ENCODE data around the gene ARGLU1. TPM values are rescaled to one million over a fixed set of nuclear protein-coding genes. Genes with fewer than 3 reads are reported as not detected.

The ARGLU1 gene
- total RNA-seq, 2 experiments from 2014 or later: 112 to 113 TPM

- no peak overlapping the region for H3K4me3 Mint-ChIP-seq
- peaks cover under 1% of the 10 kb centered on the region for H3K4me1 Mint-ChIP-seq
- no peaks in the 10 kb centered on the region for H3K9me3 Mint-ChIP-seq
- H3K27me3 Mint-ChIP-seq: peaks cover 44% of the 10 kb centered on the region
- no peak overlapping the region for H3K27ac Mint-ChIP-seq
- CTCF ChIA-PET: interaction anchor here (1.6 kb wide), 1 partner anchor 9 kb away, joined by 4 read pairs; no protein-coding TSS in a partner anchor
- POLR2A ChIA-PET: no interaction called here
- no peak for DNase-seq
- no peaks in the 10 kb centered on the region for H3K36me3 Mint-ChIP-seq (ENCODE audit: low read depth)
Measured at GRCh38 chr13:106526738-106527444, 41.0 kb downstream of the ARGLU1 start.

DNA sequence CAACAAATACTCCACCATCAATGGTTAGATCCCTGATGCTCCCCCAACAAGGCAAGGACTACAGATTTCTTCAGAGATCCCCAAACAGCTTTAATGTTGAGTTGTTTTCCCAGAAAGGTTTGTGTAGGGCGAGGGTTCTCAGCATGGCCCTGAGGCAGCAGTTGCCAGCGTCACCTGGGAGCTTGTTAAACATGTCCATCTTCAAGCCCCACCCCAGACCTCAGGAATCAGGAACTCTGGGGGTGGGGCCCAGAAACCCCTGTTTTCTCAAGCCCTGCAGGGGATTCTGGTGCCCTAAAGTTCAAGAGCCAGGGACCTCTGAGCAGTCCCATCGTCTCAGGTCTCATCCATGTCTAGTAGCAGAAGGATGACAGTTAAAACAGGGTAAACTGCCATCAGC is 42.1 kb downstream of the ARGLU1 start:
- POLR2A ChIA-PET: no interaction called here
- Mint-ChIP-seq H3K4me1 (no peaks in the 10 kb centered on the region), H3K4me3 (no peak overlapping the region), H3K27ac (no peak overlapping the region), H3K27me3 (peaks cover 36% of the 10 kb centered on the region), H3K9me3 (no peaks in the 10 kb centered on the region), H3K36me3 (ENCODE audit: low read depth) (no peaks in the 10 kb centered on the region)
- CTCF ChIA-PET: interaction anchor here (0.7 kb wide), 1 partner anchor 10 kb away, joined by 3 read pairs; no protein-coding TSS in a partner anchor
- no peak for DNase-seq

DNA sequence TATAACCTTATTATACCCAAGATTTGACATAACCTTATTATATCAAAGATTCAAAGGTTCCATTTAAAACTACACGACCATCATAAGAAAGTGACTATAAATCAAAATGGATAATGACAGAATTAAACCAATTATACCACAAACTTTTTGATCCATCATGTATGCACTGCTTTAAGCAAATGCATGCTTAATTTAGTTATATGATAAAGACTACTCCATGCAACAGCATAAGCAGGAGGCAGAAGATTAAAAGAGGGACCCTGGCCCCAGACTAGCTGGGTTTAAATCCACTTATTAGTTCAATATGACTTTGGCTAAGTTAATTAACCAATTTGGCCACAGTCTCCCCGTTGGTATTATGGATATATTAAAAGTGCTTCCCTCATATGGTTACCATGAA is 43.8 kb downstream of the ARGLU1 start:
- ChIA-PET CTCF (no interaction called here), POLR2A (interaction anchor here (0.6 kb wide), 1 partner anchor 15 kb away, joined by 3 read pairs; no protein-coding TSS in a partner anchor)
- no peaks in the 10 kb centered on the region for H3K9me3 Mint-ChIP-seq
- no peak for DNase-seq
- H3K4me3 Mint-ChIP-seq: no peak overlapping the region
- no peaks in the 10 kb centered on the region for H3K4me1 Mint-ChIP-seq
- H3K36me3 Mint-ChIP-seq (ENCODE audit: low read depth): no peaks in the 10 kb centered on the region
- no peak overlapping the region for H3K27ac Mint-ChIP-seq
- H3K27me3 Mint-ChIP-seq: peaks cover 28% of the 10 kb centered on the region

DNA sequence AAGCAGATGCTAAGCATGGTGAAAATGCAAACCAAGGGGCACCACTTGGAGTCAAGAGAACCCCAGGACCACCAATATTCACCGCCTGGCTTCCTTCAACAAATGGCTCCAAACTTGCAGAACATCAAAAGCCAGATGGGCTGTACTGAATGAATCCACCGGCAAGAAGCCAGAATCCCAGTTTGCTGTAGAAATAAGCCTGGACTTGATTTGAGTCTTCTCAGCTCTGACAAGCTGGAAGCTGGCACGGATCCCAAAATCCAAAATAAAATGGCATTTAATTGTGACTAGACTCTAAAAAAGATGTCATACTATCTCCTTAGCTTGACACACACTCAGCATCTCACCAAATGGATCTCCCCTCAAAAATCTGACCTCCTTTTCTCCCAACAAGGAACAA is 44.4 kb downstream of the ARGLU1 start:
- ChIA-PET CTCF (no interaction called here), POLR2A (no interaction called here)
- H3K9me3 Mint-ChIP-seq: no peaks in the 10 kb centered on the region
- no peaks in the 10 kb centered on the region for H3K4me1 Mint-ChIP-seq
- H3K4me3 Mint-ChIP-seq: no peak overlapping the region
- H3K27ac Mint-ChIP-seq: no peak overlapping the region
- H3K27me3 Mint-ChIP-seq: peaks cover 26% of the 10 kb centered on the region
- DNase-seq: no peak
- no peaks in the 10 kb centered on the region for H3K36me3 Mint-ChIP-seq (ENCODE audit: low read depth)

DNA sequence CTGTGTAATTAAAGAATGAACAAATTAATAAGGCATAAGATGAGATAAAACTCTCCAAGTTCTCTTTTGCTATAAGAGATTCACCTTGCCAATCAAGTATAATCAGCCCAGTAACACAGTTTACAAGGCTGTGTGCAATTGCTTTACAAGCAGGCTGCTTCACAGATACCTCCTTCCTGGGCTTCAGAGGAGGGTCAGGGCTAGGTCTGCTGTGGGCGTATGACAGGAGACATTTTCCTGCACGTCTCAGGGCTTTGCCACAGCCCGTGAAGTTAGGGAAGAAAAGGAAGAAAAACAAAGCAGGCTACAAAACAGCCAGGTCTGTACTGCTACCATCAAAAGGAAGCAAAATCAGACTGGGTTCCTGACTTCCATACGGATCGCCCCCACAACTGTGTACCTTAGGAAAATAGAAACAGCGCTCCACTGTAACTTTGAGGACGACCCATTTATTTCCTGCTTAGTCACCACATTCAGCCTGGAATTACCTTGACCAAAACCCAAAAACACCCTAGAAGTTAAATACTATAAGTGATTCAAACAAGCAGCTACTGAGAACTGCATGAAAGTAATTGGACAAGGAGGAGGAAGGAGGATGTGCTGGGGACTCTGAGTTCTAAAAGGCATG is 44.9 kb downstream of the ARGLU1 start:
- Mint-ChIP-seq H3K27ac (no peak overlapping the region), H3K9me3 (no peaks in the 10 kb centered on the region), H3K4me3 (no peak overlapping the region), H3K36me3 (ENCODE audit: low read depth) (no peaks in the 10 kb centered on the region), H3K27me3 (peaks cover 20% of the 10 kb centered on the region), H3K4me1 (no peaks in the 10 kb centered on the region)
- POLR2A ChIA-PET: no interaction called here
- CTCF ChIA-PET: no interaction called here
- DNase-seq: no peak

DNA sequence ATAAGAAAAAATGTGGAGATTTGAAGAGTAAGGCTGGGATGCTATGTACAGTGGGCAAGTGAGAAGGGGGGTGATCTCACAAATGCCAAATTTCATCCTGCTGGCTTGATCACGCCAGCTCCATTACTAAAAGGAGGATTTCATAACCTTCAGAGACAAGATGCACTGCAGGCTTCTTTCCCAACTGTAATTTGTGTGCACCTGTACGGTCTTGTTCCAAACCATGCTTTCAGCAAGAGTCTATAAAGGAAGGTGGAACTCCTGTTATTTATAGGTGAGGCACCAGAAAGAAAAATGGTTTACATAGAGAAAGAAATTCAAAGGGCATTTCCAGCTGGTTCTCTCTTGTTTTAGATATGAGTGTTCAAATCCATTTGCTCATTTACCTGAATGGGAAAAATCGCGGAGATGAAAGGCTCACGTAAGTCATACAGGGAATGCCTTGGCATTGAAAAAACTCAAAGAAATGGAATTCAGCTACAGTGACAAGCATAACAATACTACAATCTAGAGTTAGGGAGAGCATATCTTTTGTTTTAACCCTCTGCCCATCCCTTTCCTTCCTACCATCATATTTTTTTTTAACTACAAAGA is 45.7 kb downstream of the ARGLU1 start:
- Mint-ChIP-seq H3K27me3 (peaks cover 15% of the 10 kb centered on the region), H3K4me1 (no peaks in the 10 kb centered on the region), H3K9me3 (no peaks in the 10 kb centered on the region), H3K36me3 (ENCODE audit: low read depth) (no peaks in the 10 kb centered on the region), H3K27ac (no peak overlapping the region), H3K4me3 (no peak overlapping the region)
- no peak for DNase-seq
- ChIA-PET POLR2A (no interaction called here), CTCF (no interaction called here)

- H3K4me1 Mint-ChIP-seq: no peaks in the 10 kb centered on the region
- H3K27ac Mint-ChIP-seq: no peak overlapping the region
- H3K27me3 Mint-ChIP-seq: peaks cover 12% of the 10 kb centered on the region
- H3K9me3 Mint-ChIP-seq: no peaks in the 10 kb centered on the region
- DNase-seq: no peak
- H3K36me3 Mint-ChIP-seq (ENCODE audit: low read depth): no peaks in the 10 kb centered on the region
- POLR2A ChIA-PET: interaction anchor here (1.0 kb wide), 1 partner anchor 9 kb away, joined by 3 read pairs; no protein-coding TSS in a partner anchor
- no peak overlapping the region for H3K4me3 Mint-ChIP-seq
- CTCF ChIA-PET: no interaction called here
Measured at GRCh38 chr13:106521095-106521799, 46.7 kb downstream of the ARGLU1 start.

- Mint-ChIP-seq H3K36me3 (ENCODE audit: low read depth) (no peaks in the 10 kb centered on the region), H3K27me3 (peaks cover 11% of the 10 kb centered on the region), H3K4me1 (no peaks in the 10 kb centered on the region), H3K9me3 (no peaks in the 10 kb centered on the region), H3K4me3 (no peak overlapping the region), H3K27ac (no peak overlapping the region)
- ChIA-PET POLR2A (interaction anchor here (1.0 kb wide), 1 partner anchor 8 kb away, joined by 3 read pairs; no protein-coding TSS in a partner anchor), CTCF (no interaction called here)
- no peak for DNase-seq
Measured at GRCh38 chr13:106520251-106521054, 47.5 kb downstream of the ARGLU1 start.

DNA sequence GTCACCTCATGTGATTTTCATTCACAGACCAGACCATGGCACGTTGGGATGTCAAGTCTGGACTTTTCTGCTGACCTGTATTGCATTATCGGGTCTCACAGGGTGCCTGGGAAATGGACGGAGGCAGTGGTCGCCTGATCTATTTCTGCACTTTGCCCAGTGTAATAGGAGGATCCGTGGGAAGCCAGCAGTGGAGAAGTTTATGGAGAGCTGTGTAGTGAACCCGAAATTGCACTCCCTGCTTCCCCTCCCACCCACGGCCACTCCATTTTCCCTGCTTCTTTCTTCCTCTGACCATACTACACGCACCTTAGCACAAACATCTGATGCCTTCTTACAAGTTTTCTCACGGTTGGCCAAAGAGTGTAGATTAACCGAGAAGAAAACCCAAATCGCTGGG is 49.4 kb downstream of the ARGLU1 start:
- ChIA-PET POLR2A (no interaction called here), CTCF (no interaction called here)
- peaks cover 17% of the 10 kb centered on the region for H3K27me3 Mint-ChIP-seq
- no peak for DNase-seq
- no peaks in the 10 kb centered on the region for H3K9me3 Mint-ChIP-seq
- H3K4me1 Mint-ChIP-seq: no peaks in the 10 kb centered on the region
- no peak overlapping the region for H3K4me3 Mint-ChIP-seq
- no peak overlapping the region for H3K27ac Mint-ChIP-seq
- no peaks in the 10 kb centered on the region for H3K36me3 Mint-ChIP-seq (ENCODE audit: low read depth)

DNA sequence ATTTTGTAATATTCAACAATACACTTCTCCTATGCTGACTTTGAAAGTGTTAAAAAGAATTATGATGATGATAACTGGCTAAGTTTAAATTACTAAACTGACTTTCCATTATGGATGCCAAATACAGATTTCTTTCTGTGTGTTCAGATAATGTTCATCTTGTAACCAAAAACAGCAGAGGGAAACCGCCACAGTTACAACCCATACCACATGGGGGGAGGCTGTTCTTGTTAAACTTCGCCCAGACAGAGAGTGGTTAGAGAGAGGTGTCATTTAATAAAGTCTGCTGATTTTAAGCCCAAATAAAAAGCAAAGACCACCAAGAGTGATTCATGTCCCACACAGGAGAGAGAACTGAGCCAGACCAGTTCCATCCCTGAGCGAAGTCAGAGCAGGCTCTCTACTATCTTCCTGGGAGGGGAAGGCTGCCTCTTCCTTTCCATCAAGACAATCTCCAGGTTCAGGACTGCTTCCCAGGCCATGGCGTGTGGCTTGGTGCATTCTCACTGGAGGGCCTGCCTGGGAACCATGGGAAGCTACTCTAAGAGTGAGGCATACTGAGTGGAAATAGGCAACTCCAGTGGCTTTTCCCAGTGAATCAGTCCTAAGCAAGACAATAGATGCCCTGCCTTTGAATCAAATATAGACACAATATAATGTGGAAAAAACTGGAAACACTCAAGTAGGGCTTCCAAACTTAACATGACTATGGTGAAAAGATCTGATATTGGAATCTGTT is 50.7 kb downstream of the ARGLU1 start:
- POLR2A ChIA-PET: no interaction called here
- H3K27me3 Mint-ChIP-seq: peaks cover 17% of the 10 kb centered on the region
- CTCF ChIA-PET: no interaction called here
- H3K36me3 Mint-ChIP-seq (ENCODE audit: low read depth): no peaks in the 10 kb centered on the region
- no peaks in the 10 kb centered on the region for H3K4me1 Mint-ChIP-seq
- H3K4me3 Mint-ChIP-seq: no peak overlapping the region
- H3K27ac Mint-ChIP-seq: no peak overlapping the region
- DNase-seq: no peak
- H3K9me3 Mint-ChIP-seq: no peaks in the 10 kb centered on the region

- Mint-ChIP-seq H3K27ac (no peak overlapping the region), H3K36me3 (ENCODE audit: low read depth) (no peaks in the 10 kb centered on the region), H3K27me3 (peaks cover 17% of the 10 kb centered on the region), H3K4me1 (no peaks in the 10 kb centered on the region), H3K9me3 (no peaks in the 10 kb centered on the region), H3K4me3 (no peak overlapping the region)
- ChIA-PET CTCF (no interaction called here), POLR2A (interaction anchor here (0.8 kb wide), 1 partner anchor 1517 kb away, joined by 3 read pairs; no protein-coding TSS in a partner anchor)
- DNase-seq: no peak
Measured at GRCh38 chr13:106515635-106516254, 52.2 kb downstream of the ARGLU1 start.

Data from activated CD4-positive, alpha-beta memory T cell treated with anti-CD3 and anti-CD28 coated beads, Interleukin-2, amount 10 ng/mL, durations not matched to agents 7 days and 5 days (primary cell).